ENCODE results near the gene B4GALT4.

GRCh38 chr3:119175872-119176756 lies 64.6 kb downstream of the B4GALT4 start:
- no peak for TF ChIP-seq RAD21 (IDR thresholded peaks at IDR 0.05; ENCODE audit: low read depth)
- TF ChIP-seq MAX (IDR thresholded peaks at IDR 0.05) = no peak
- no peak for TF ChIP-seq CEBPB (IDR thresholded peaks at IDR 0.05)
- TF ChIP-seq NFIC (IDR thresholded peaks at IDR 0.05) = no peak
- TF ChIP-seq REST (IDR thresholded peaks at IDR 0.05; ENCODE audit: low read depth) = no peak

Measured in Ishikawa (cell line).